LNCAP (cell line): ENCODE results near the gene KIF26A.
A peak's percentile ranks its signal among the peaks of the same experiment; 100 is the strongest.

Experiments
- CTCF ChIP-seq: fragments of 450-650 bp; IDR thresholded peaks from 2 replicates; pipeline ENCODE4 v1.5.1; 2017; ENCODE audit warnings: mild to moderate bottlenecking

KIF26A gene

GRCh38 chr14:104146651-104147345 is 8.4 kb downstream of the KIF26A start:
- TF ChIP-seq CTCF: no peak

- no peak for TF ChIP-seq CTCF
Measured at GRCh38 chr14:104147346-104148125, 9.1 kb downstream of the KIF26A start.

DNA sequence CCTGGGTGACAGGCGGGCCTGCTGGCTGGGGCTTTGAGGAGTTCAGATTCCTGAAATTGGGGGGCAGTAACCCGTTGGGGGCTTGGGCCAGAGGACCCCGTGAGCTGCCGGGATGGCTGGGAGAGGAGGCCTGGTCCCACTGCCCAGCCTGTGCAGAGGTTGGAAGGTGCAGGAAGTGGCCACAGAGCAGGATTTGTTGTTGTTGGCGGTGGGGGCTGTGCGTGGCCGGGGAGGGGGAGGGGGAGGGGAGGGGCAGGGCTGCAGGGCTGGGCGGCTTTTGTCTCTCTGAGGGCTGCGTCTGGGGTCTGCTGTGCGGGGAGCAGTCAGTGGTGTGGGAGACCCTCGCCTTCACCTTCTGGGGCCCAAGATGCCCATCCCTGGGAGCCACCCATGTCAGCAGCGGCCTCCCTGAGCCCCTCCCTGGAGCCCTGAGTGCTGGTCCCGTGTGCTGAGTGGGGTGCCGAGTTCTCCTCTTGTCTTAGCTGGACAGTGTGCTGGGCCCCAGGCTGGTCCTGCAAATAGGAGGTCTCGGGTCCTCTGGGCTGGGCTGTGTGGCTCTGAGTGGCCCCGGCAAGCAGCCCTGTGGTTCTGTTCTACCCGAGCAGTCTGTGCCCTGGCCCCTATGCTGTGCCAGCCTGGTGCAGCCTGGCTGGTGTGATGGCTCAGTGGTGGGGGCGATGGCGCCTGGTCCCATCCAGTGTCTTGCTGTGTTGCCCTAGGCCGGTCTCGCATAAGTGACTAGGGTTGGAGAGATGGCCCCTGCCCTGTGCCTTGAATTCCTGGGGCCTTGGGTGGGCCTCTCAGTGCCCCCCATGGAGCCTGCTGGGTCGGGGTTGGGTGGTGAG is 10.3 kb downstream of the KIF26A start:
- no peak for TF ChIP-seq CTCF

- no peak for TF ChIP-seq CTCF
Measured at GRCh38 chr14:104149278-104149595, 10.8 kb downstream of the KIF26A start.

DNA sequence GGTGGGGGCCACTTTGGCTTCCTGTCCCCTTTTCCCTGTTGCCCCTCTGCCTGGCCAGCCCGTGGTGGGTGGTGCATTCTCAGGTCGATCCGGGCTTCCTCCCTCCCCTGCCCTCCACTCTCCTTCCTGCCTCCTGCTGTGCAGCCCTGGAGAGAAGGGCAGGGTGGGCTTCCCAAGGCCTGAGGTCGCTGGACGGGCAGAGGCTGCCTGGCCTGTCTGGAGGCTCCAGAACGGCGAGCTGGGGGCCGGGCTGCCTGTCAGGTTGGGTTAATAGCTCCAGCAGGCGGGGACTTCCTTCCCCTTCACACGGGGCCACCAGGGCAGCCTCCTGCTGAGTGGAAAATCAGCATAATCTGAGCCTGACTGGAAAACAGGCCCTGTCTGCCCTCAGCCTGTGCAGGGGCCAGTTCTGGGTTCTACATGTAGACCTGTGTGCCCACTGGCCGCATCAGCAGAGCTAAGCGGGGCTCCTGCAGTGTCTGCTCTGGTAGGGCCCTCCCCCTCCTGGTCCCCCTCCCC is 11.3 kb downstream of the KIF26A start:
- TF ChIP-seq CTCF: no peak

DNA sequence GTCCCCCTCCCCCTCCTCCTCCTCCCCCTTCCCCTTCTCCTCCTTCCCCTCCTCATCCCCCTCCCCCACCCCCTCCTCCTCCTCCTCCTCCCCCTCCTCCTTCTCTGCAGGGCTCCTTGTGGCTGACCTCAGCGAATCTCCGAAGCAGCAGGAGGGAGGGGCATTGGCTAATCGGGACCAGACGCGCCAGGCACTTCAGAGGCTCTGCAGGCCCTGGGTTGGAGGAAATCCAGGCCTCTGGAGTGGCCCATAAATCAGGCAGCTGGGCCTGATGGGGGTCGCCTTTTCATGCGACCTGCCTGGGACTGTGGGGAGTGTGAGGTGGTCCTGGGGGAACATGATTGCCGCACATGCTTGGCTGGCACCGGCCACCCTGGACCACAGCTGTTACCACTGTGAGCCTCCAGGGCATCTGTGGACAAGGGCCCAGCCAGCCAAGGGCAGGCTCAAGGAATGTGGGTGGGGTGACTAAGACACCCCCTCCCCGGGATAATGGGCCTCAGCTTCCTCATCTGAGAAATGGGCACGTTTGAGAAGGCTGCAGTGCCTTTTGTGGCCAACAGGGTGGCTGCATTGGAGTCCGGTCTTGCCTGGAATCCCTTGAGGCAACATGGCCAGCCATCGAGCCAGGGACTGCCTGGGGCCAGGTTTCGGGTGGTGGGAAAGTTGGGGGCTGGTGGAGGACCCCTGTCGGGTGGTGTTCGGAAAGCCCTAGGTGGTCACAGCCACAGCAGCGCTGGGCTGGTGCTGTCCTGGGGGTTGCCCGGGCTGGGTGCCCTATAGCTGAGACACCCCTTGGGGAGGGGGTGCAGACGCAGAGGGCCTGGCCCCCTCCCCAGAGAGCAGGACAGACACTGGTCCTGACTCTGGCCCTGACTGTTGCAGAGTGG is 12.0 kb downstream of the KIF26A start:
- peak; percentile 19; the same call in 1 of the 2 replicates for TF ChIP-seq CTCF

DNA sequence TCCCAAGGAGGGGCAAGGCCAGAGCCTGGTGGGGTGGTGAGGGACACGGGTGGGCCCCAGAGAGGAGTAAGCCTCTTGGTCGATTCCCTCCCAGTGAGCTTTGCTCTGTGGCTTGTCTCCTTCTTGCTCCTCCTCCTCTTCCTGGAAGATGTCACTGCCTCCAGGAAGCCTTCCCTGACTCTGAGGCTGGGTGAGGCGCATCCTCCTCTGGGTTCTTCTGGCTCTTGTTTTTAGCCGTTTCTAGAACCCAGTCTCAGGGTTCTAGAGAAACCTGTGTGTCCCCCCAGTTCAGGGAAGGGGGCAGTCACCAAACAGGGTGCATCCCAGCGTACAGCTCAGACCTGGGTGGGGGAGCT is 12.6 kb downstream of the KIF26A start:
- no peak for TF ChIP-seq CTCF
